Measurements from ENCODE around the gene NUP93.
"Not testable (repeated sequence)": the region's sequence is repeated elsewhere in the genome, so short reads cannot be mapped to it uniquely, and the experiment has no call there.

NUP93 gene

GRCh38 chr16:56870276-56870888, 140.5 kb downstream of the NUP93 start:
- DNase-seq (ENCODE audit: low read depth), result no peak

- no peak for DNase-seq (ENCODE audit: low read depth)
Measured at GRCh38 chr16:56871172-56871593, 141.3 kb downstream of the NUP93 start.

- DNase-seq (ENCODE audit: low read depth), result no peak
Measured at GRCh38 chr16:56872863-56873391, 143.0 kb downstream of the NUP93 start.

- no peak for DNase-seq (ENCODE audit: low read depth)
Measured at GRCh38 chr16:56874800-56875199, 144.9 kb downstream of the NUP93 start.

- DNase-seq (ENCODE audit: low read depth), result no peak
Measured at GRCh38 chr16:56876048-56876447, 146.1 kb downstream of the NUP93 start.

GRCh38 chr16:56877486-56878182, 147.7 kb downstream of the NUP93 start:
- no peak for DNase-seq (ENCODE audit: low read depth)

- DNase-seq (ENCODE audit: low read depth), result no peak
Measured at GRCh38 chr16:56878282-56878854, 148.4 kb downstream of the NUP93 start.

GRCh38 chr16:56879276-56879675, 149.3 kb downstream of the NUP93 start:
- DNase-seq (ENCODE audit: low read depth), result no peak

GRCh38 chr16:56880176-56880575, 150.2 kb downstream of the NUP93 start:
- no peak for DNase-seq (ENCODE audit: low read depth)

- no peak for DNase-seq (ENCODE audit: low read depth)
Measured at GRCh38 chr16:56880685-56881084, 150.8 kb downstream of the NUP93 start.

- no peak for DNase-seq (ENCODE audit: low read depth)
Measured at GRCh38 chr16:56882077-56882800, 152.3 kb downstream of the NUP93 start.

GRCh38 chr16:56883586-56883985, 153.7 kb downstream of the NUP93 start:
- DNase-seq (ENCODE audit: low read depth), result no peak

GRCh38 chr16:56884026-56884582, 154.2 kb downstream of the NUP93 start:
- no peak for DNase-seq (ENCODE audit: low read depth)

GRCh38 chr16:56884929-56885328, 155.0 kb downstream of the NUP93 start:
- DNase-seq (ENCODE audit: low read depth), result not testable (repeated sequence)

- no peak for DNase-seq (ENCODE audit: low read depth)
Measured at GRCh38 chr16:56885446-56886162, 155.7 kb downstream of the NUP93 start.

GRCh38 chr16:56886296-56886695, 156.4 kb downstream of the NUP93 start:
- DNase-seq (ENCODE audit: low read depth), result no peak

- DNase-seq (ENCODE audit: low read depth), result no peak
Measured at GRCh38 chr16:56886826-56887225, 156.9 kb downstream of the NUP93 start.

- no peak for DNase-seq (ENCODE audit: low read depth)
Measured at GRCh38 chr16:56888806-56889205, 158.9 kb downstream of the NUP93 start.

- DNase-seq (ENCODE audit: low read depth), result no peak
Measured at GRCh38 chr16:56889206-56889605, 159.3 kb downstream of the NUP93 start.

GRCh38 chr16:56891685-56892084, 161.8 kb downstream of the NUP93 start:
- no peak for DNase-seq (ENCODE audit: low read depth)

- DNase-seq (ENCODE audit: low read depth), result no peak
Measured at GRCh38 chr16:56892705-56893104, 162.8 kb downstream of the NUP93 start.

Measured in activated T-cell treated with anti-CD3 and anti-CD28 coated beads for 1 hour (primary cell).